CD14-positive monocyte (primary cell): ENCODE measurements around the gene AZIN2. TPM values are rescaled to one million over a fixed set of nuclear protein-coding genes. Genes with fewer than 3 reads are reported as not detected.

Source experiments
- DNase-seq, 3 donors: peaks; one replicate each; pipeline ENCODE4 v3.0.0-alpha.2; 2011 to 2022
- H2AFZ ChIP-seq: 2 replicates; pipeline ENCODE4 v1.6.0; 2012; ENCODE audit warnings: mild to moderate bottlenecking, low read depth, low read length, inconsistent platforms; ENCODE audit not compliant: insufficient read depth, poor library complexity, severe bottlenecking
- H3K27ac ChIP-seq, 2 donors: 1 replicate in 1 of 2; 2 replicates in 1 of 2; pipeline ENCODE4 v1.5.1; 2012 to 2013; ENCODE audit warnings: low read length in 2 of 2, control low read depth in 1 of 2, inconsistent platforms in 1 of 2, low read depth in 1 of 2, mild to moderate bottlenecking in 1 of 2
- H3K27me3 ChIP-seq, 2 donors: one replicate each; pipeline versions ENCODE4 v1.6.0 to v1.6.1; 2011 to 2013; ENCODE audit warnings: low read length in 2 of 2; ENCODE audit not compliant: control insufficient read depth in 2 of 2, insufficient read depth in 2 of 2
- H3K36me3 ChIP-seq, 2 donors: replicated peaks in 1 of 2; 1 replicate in 1 of 2; 2 replicates in 1 of 2; pipeline versions ENCODE4 v1.5.1 to v1.6.1; 2012 to 2013; ENCODE audit warnings: low read length in 2 of 2, control low read depth in 1 of 2, inconsistent platforms in 1 of 2, mild to moderate bottlenecking in 1 of 2; ENCODE audit not compliant: insufficient read depth in 2 of 2, control insufficient read depth in 1 of 2
- H3K4me1 ChIP-seq, 2 donors: 1 replicate in 1 of 2; 2 replicates in 1 of 2; pipeline versions ENCODE4 v1.5.1 to v1.6.1; 2012 to 2013; ENCODE audit warnings: low read length in 2 of 2, control low read depth in 1 of 2, inconsistent platforms in 1 of 2, mild to moderate bottlenecking in 1 of 2, moderate library complexity in 1 of 2; ENCODE audit not compliant: insufficient read depth in 2 of 2, control insufficient read depth in 1 of 2
- H3K4me2 ChIP-seq: replicated peaks from 2 replicates; pipeline ENCODE3; 2012; ENCODE audit warnings: low read length, moderate library complexity, mild to moderate bottlenecking; ENCODE audit not compliant: poor library complexity, severe bottlenecking; ENCODE audit errors: extremely low read depth
- H3K4me3 ChIP-seq, 3 experiments: fragments of 200-600 bp in 1 of 3; sonication (generic) in 1 of 3; replicated peaks in 1 of 3; 1 replicate in 2 of 3; 2 replicates in 1 of 3; pipeline ENCODE4 v1.5.1; 2011 to 2013; ENCODE audit warnings: low read length in 3 of 3, mild to moderate bottlenecking in 3 of 3, control low read depth in 2 of 3, low read depth in 2 of 3, inconsistent platforms in 1 of 3, moderate library complexity in 1 of 3
- H3K79me2 ChIP-seq: 2 replicates; pipeline ENCODE4 v1.6.0; 2012; ENCODE audit warnings: mild to moderate bottlenecking, control low read depth, inconsistent platforms, low read length, moderate library complexity; ENCODE audit not compliant: insufficient read depth
- H3K9ac ChIP-seq: 2 replicates; pipeline ENCODE4 v1.6.0; 2017; ENCODE audit warnings: low read length, mild to moderate bottlenecking; ENCODE audit not compliant: insufficient read depth, poor library complexity, severe bottlenecking
- H3K9me3 ChIP-seq, 2 donors: replicated peaks in 1 of 2; 1 replicate in 1 of 2; 2 replicates in 1 of 2; pipeline versions ENCODE4 v1.5.1 to v1.6.1; 2012 to 2013; ENCODE audit warnings: low read length in 2 of 2, control low read depth in 1 of 2; ENCODE audit not compliant: control insufficient read depth in 1 of 2, insufficient read depth in 1 of 2
- H4K20me1 ChIP-seq: 2 replicates; pipeline ENCODE4 v1.6.0; 2012; ENCODE audit warnings: mild to moderate bottlenecking, low read length, control low read depth, moderate library complexity; ENCODE audit not compliant: insufficient read depth
- H3K27ac Mint-ChIP-seq, 7 donors: one replicate each; pipeline ENCODE4 v1.8.0; 2020; ENCODE audit warnings: mild to moderate bottlenecking in 7 of 7, mixed read lengths in 7 of 7, moderate library complexity in 6 of 7, inconsistent platforms in 2 of 7
- H3K27me3 Mint-ChIP-seq, 3 donors: one replicate each; pipeline ENCODE4 v1.8.0; 2021 to 2022; ENCODE audit warnings: low read depth in 3 of 3, mild to moderate bottlenecking in 3 of 3, mixed read lengths in 3 of 3, moderate library complexity in 3 of 3, inconsistent platforms in 1 of 3
- H3K36me3 Mint-ChIP-seq, 2 donors: one replicate each; pipeline ENCODE4 v1.8.0; 2020; ENCODE audit warnings: mixed read lengths in 2 of 2, inconsistent platforms in 1 of 2, mild to moderate bottlenecking in 1 of 2
- H3K4me1 Mint-ChIP-seq: one replicate; pipeline ENCODE4 v1.8.0; 2020; ENCODE audit warnings: mild to moderate bottlenecking, mixed read lengths
- H3K4me3 Mint-ChIP-seq, 2 donors: one replicate each; pipeline ENCODE4 v1.8.0; 2020; ENCODE audit warnings: mild to moderate bottlenecking in 2 of 2, mixed read lengths in 2 of 2, moderate library complexity in 1 of 2
- H3K9me3 Mint-ChIP-seq, 7 donors: one replicate each; pipeline ENCODE4 v1.8.0; 2020 to 2022; ENCODE audit warnings: mixed read lengths in 7 of 7, mild to moderate bottlenecking in 6 of 7, moderate library complexity in 6 of 7, inconsistent platforms in 2 of 7
- CTCF ChIP-seq: fragments of 200-600 bp; IDR thresholded peaks from one replicate; pipeline ENCODE4 v1.8.0; 2022; ENCODE audit warnings: antibody characterized with exemption, mild to moderate bottlenecking
- WGBS: methylation state at CpG from one replicate; pipeline ENCODE4 v1.1.5; 2013; ENCODE audit warnings: missing lambda C conversion rate; ENCODE audit not compliant: insufficient coverage; 5-methylcytosine and 5-hydroxymethylcytosine counted together
- intact Hi-C, 2 donors: fragments of 100-400 bp; cut with micrococcal nuclease; formaldehyde crosslinking; loops; one replicate each; pipeline versions ENCODE4 v1.15.0 to v1.15.1; 2023
- polyA plus RNA-seq, 3 donors: library from polyadenylated mRNA; depleted of rRNA in 1 of 3; unstranded in 2 of 3; stranded (reverse) in 1 of 3; fragments of 300-500 nt in 2 of 3; fragments of >200 nt in 1 of 3; fragmentation: Illumina TruSeq in 2 of 3; gene quantifications; 1 replicate in 2 of 3; 2 replicates in 1 of 3; pipeline ENCODE4 v1.2.3, GENCODE V29; 2012 to 2021

The AZIN2 gene
- polyA plus RNA-seq, 3 donors = 0.03 to 0.89 TPM; not detected in 1

- Histone ChIP-seq H2AFZ (no peak overlapping the region), H3K9me3 (no peaks in the 10 kb centered on the region), H3K9ac (no peak overlapping the region), H4K20me1 (no peaks in the 10 kb centered on the region), H3K4me2 (no peak overlapping the region), H3K27me3 (no peaks in the 10 kb centered on the region), H3K27ac (no peak overlapping the region), H3K4me3 (no peak overlapping the region), H3K36me3 (no peaks in the 10 kb centered on the region), H3K79me2 (no peaks in the 10 kb centered on the region), H3K4me1 (peaks cover 10 to 11% of the 10 kb centered on the region in 2 donors)
- Mint-ChIP-seq H3K4me1 (peaks cover 16% of the 10 kb centered on the region), H3K4me3 (no peak overlapping the region), H3K9me3 (peaks cover 0 to 1% (median 0%) of the 10 kb centered on the region in 7 donors), H3K27ac (no peak overlapping the region), H3K27me3 (peaks cover 0 to 6% (median 3%) of the 10 kb centered on the region in 3 donors), H3K36me3 (no peaks in the 10 kb centered on the region)
- no peak for DNase-seq
- intact Hi-C loops = loop anchor here in 1 of 2 donors (10.0 kb wide), 1 partner anchor 522 kb away; no protein-coding TSS in a partner anchor
- no peak for TF ChIP-seq CTCF
- 92% methylated on average over 8 of the region's 10 CpGs for WGBS
Observed at GRCh38 chr1:33092438-33092837, 11.5 kb downstream of the AZIN2 start.

DNA sequence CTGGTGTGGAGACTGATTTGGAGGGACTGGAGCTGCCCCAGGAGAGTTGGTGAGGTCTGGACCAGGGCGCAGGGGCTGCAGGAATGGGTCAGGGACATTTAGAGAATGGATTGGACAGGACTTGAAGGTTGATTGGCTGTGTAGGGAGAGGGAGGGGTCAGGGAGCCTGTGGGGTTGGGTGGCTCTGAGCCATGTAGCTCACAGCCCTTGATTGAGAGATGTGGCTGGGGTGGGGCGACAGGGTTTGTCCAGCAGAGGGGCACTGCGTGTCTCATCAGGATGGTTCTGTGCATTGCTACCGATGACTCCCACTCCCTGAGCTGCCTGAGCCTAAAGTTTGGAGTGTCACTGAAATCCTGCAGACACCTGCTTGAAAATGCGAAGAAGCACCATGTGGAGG lies 12.1 kb downstream of the AZIN2 start:
- H3K27ac ChIP-seq = no peak overlapping the region
- no peak overlapping the region for H3K4me2 ChIP-seq
- no peaks in the 10 kb centered on the region for H3K79me2 ChIP-seq
- peaks cover 10% of the 10 kb centered on the region in 2 donors for H3K4me1 ChIP-seq
- Mint-ChIP-seq H3K9me3 (peaks cover 0 to 1% (median 0%) of the 10 kb centered on the region in 7 donors), H3K27ac (no peak overlapping the region), H3K36me3 (no peaks in the 10 kb centered on the region), H3K27me3 (peaks cover 0 to 6% (median 3%) of the 10 kb centered on the region in 3 donors), H3K4me3 (no peak overlapping the region), H3K4me1 (peaks cover 16% of the 10 kb centered on the region)
- 95% methylated on average over 4 of the region's 5 CpGs for whole genome bisulfite sequencing
- H3K36me3 ChIP-seq = no peaks in the 10 kb centered on the region
- DNase-seq = no peak
- no peak overlapping the region for H2AFZ ChIP-seq
- H3K27me3 ChIP-seq = no peaks in the 10 kb centered on the region
- no peak for TF ChIP-seq CTCF
- H3K9ac ChIP-seq = no peak overlapping the region
- H4K20me1 ChIP-seq = no peaks in the 10 kb centered on the region
- no peaks in the 10 kb centered on the region for H3K9me3 ChIP-seq
- intact Hi-C loops = loop anchor here in 1 of 2 donors (10.0 kb wide), 1 partner anchor 522 kb away; no protein-coding TSS in a partner anchor
- H3K4me3 ChIP-seq = no peak overlapping the region
